ENCODE results near the gene KLHL40.

KLHL40 gene, protein sequence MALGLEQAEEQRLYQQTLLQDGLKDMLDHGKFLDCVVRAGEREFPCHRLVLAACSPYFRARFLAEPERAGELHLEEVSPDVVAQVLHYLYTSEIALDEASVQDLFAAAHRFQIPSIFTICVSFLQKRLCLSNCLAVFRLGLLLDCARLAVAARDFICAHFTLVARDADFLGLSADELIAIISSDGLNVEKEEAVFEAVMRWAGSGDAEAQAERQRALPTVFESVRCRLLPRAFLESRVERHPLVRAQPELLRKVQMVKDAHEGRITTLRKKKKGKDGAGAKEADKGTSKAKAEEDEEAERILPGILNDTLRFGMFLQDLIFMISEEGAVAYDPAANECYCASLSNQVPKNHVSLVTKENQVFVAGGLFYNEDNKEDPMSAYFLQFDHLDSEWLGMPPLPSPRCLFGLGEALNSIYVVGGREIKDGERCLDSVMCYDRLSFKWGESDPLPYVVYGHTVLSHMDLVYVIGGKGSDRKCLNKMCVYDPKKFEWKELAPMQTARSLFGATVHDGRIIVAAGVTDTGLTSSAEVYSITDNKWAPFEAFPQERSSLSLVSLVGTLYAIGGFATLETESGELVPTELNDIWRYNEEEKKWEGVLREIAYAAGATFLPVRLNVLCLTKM

GRCh38 chr3:42685363-42685881 lies at the start of gene KLHL40:
Gene KLHL40, plus strand, starts transcription at chr3:42685537. Its CDS starts 82 bp downstream, at chr3:42685619.
- DNase-seq (ENCODE audit: low read depth) = no peak

DNA sequence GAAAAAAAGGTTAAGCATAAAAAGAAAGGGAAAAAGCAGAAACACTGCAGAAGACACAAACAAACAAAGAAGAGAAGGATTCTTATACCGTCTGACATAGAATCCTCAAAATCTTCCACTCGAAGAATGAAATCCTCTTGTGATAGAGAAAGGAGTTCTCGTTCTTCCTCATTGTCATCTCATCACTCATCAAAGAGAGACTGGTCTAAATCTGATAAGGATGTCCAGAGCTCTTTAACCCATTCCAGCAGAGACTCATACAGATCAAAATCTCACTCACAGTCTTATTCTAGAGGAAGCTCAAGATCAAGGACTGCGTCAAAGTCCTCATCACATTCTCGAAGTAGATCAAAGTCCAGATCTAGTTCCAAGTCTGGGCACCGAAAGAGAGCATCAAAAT lies 48.3 kb upstream of the KLHL40 start:
- DNase-seq (ENCODE audit: low read depth) = no peak

- DNase-seq (ENCODE audit: low read depth) = no peak
Observed at GRCh38 chr3:42638339-42638842, 46.9 kb upstream of the KLHL40 start.

DNA sequence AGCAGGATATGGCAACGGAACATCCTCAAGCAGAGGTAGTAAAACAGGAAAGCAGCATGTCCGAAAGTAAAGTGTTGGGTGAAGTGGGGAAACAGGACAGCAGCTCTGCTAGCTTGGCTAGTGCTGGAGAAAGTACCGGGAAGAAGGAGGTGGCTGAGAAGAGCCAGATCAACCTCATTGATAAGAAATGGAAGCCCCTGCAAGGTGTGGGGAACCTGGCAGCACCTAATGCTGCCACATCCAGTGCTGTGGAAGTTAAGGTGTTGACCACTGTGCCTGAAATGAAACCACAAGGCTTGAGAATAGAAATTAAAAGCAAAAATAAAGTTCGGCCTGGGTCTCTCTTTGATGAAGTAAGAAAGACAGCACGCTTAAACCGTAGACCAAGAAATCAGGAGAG lies 46.1 kb upstream of the KLHL40 start:
- DNase-seq (ENCODE audit: low read depth) = no peak

DNA sequence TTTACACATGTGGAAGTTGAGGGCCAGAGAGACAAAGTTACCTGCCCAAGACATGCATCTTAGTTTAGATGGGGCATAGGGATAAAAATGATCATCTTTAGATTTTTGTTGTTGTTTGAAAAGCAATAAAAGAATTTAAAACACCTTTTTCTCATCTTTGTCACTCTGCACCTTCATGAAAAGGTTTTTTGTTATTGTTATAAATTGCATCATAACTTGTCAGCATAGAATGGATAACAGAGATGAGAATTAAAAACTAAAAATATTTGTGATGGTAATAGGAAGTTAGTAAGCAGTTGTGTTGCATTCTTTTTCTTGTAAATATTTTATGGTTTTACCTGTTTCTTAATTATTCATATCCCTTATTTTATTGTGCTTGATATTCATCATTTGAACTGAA lies 45.2 kb upstream of the KLHL40 start:
- no peak for DNase-seq (ENCODE audit: low read depth)

GRCh38 chr3:42640771-42641370 lies 44.5 kb upstream of the KLHL40 start:
- DNase-seq (ENCODE audit: low read depth) = no peak

DNA sequence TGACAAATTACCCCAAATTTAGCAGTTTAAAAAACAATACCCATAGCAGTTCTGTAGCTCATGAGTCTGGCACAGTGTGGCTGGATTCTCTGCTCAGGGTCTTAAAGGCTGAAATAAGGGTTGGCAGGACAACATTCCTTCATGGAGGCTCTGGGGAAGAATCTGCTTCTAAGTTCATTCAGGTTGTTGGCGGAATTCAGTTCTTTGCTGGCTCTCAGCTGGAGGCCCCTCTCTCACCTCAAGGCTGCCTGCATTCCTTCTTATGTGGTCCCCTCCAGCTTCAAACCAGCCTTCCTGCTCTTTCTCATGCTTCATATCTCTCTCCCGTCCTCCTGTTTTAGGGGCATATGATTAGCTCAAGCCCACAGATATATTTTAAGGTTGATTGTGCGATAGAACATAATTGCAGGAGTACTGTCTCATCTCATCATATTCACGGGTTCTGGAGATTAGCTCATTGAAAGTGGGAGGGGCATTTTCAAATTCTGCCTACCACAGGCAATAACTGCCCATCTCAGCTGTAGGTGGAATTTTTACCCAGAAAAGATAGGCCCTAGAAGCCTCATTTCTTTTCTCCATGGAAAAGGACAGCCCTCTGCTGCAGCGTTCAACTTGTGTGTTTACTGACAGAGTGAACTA lies 37.4 kb upstream of the KLHL40 start:
- DNase-seq (ENCODE audit: low read depth) = no peak

DNA sequence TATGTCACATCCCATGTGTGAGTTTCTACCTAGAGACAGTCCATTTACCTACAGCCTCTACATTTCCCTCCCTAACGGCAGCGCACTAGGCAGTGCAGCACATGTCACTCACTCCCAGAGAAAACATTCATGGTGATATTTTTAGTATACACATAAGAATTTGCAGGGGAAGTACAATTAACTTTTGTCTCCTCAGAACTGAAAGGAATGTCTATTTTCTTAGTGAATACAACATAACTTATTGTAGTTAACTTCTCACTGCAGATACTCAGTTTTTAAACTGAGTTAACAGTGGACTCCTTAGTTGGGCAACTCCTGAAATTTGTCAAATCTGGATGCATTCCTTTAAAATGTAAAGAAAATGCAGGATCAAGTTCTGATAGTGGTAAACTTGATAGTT lies 36.3 kb upstream of the KLHL40 start:
- no peak for DNase-seq (ENCODE audit: low read depth)

- DNase-seq (ENCODE audit: low read depth) = no peak
Observed at GRCh38 chr3:42649783-42650182, 35.6 kb upstream of the KLHL40 start.

GRCh38 chr3:42651248-42652091 lies 33.9 kb upstream of the KLHL40 start:
- peak; percentile 55 for DNase-seq (ENCODE audit: low read depth)

- DNase-seq (ENCODE audit: low read depth) = no peak
Observed at GRCh38 chr3:42652251-42652610, 33.1 kb upstream of the KLHL40 start.

GRCh38 chr3:42652611-42653302 lies 32.6 kb upstream of the KLHL40 start:
- peak; percentile 37 for DNase-seq (ENCODE audit: low read depth)

- no peak for DNase-seq (ENCODE audit: low read depth)
Observed at GRCh38 chr3:42653303-42653559, 32.1 kb upstream of the KLHL40 start.

DNA sequence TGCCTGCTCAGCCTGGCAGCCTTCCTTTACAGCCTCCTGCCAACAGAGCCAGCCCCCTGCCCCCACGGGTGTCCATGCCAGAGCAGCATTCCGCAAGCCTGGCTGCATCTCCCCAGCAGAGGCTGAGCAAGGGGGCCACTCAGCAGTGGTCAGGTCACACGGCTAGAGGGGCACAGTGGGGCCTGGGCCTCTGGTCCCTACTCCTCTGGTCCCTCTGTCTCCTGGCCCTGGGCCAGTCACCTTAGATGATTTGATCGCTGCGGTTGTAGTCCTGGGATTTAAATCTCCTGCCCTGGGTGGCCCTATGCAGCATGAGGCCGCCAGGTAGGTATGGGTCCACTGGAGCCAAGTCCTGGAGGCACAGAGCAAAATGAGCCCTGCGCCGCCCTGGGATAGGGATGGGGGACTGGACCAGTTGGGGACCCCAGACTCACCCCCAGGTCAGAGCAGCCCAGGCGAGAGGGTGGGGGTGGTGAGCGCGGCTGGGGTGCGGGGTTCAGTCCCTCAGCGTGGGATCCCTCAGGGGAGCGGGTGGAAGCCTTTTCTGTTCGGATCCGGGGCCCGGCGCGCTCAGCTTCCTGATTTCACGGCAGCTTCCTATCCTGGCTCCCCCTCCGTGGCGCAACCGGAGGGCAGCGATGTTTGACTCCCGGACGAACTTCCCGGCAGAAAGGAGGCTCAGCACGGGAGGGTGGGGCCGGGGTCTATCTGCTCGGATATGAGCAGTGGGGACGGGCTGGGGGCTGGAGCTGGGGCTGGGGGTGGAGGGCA lies 31.6 kb upstream of the KLHL40 start, which contains the start of gene ZBTB47:
Gene ZBTB47, plus strand, starts transcription at position 138 of the 771 bp plus-strand sequence. CDS start 4,659 bp downstream, outside the sequence.
- DNase-seq (ENCODE audit: low read depth) = no peak

GRCh38 chr3:42654331-42655201 lies 30.8 kb upstream of the KLHL40 start:
- DNase-seq (ENCODE audit: low read depth) = no peak

GRCh38 chr3:42655331-42655888 lies 29.9 kb upstream of the KLHL40 start:
- DNase-seq (ENCODE audit: low read depth) = no peak

DNA sequence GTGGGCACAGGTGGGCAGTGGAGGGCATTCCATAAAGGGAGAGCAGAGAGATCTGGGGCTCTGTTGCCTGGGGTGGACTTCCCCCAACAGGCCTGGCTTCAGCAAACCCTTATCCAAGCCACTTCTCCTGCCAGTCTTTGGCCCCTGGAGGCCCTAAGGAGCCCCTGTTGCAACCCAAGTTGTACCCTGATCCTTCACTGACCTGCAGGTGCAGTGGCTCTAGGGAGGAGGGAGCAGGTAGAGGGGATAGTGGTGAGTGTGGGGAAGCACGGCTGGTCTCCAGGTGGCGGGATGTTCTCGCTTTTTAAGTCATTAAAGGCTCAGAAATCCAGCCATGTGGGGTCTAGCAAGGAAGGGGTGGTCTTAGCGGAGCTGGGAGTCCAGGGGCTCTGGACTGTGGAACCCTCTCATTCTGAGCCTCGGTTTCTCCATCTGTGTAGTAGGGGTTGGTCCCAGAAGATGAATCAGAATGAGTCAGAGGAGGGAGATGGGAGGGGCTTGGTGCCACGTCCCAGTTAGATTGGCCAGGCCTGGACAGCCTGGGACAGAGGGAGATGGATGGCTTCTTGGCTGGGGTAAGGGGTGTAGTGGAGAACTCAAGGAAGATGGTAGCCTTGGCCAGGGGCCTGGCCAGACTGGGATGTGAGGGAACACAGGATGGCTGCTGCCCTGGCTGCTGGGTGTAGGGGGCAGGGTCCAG lies 29.2 kb upstream of the KLHL40 start:
- DNase-seq (ENCODE audit: low read depth) = no peak
